ENCODE data around the gene CTSS.

CTSS gene

GRCh38 chr1:150696995-150697927 is 68.3 kb downstream of the CTSS start, which contains the start of gene GOLPH3L:
Gene GOLPH3L (minus strand): TSS chr1:150697154. CDS start chr1:150694838, 2,316 bp downstream.
- DNase-seq (ENCODE audit: low read depth in 2 of 2) = peak; percentile 96 to 97

GRCh38 chr1:150696590-150696989 is 69.0 kb downstream of the CTSS start:
- no peak for DNase-seq (ENCODE audit: low read depth in 2 of 2)

- no peak for DNase-seq (ENCODE audit: low read depth in 2 of 2)
Observed at GRCh38 chr1:150696162-150696561, 69.4 kb downstream of the CTSS start.

- DNase-seq (ENCODE audit: low read depth in 2 of 2) = no peak
Observed at GRCh38 chr1:150695561-150695960, 70.0 kb downstream of the CTSS start.

- DNase-seq (ENCODE audit: low read depth in 2 of 2) = no peak
Observed at GRCh38 chr1:150692720-150693119, 72.9 kb downstream of the CTSS start.

GRCh38 chr1:150688763-150689162 is 76.8 kb downstream of the CTSS start:
- no peak for DNase-seq (ENCODE audit: low read depth in 2 of 2)

GRCh38 chr1:150686275-150686674 is 79.3 kb downstream of the CTSS start:
- DNase-seq (ENCODE audit: low read depth in 2 of 2) = no peak

GRCh38 chr1:150683914-150684313 is 81.7 kb downstream of the CTSS start:
- DNase-seq (ENCODE audit: low read depth in 2 of 2) = no peak

Measured in fibroblast of skin of left quadriceps (primary cell).